ENCODE measurements around the gene MRPL18. TPM values are rescaled to one million over a fixed set of nuclear protein-coding genes. Genes with fewer than 3 reads are reported as not detected.

The MRPL18 gene
- total and polyA plus RNA-seq, 5 donors, result 56.7 to 107 (median 64.9) TPM

DNA sequence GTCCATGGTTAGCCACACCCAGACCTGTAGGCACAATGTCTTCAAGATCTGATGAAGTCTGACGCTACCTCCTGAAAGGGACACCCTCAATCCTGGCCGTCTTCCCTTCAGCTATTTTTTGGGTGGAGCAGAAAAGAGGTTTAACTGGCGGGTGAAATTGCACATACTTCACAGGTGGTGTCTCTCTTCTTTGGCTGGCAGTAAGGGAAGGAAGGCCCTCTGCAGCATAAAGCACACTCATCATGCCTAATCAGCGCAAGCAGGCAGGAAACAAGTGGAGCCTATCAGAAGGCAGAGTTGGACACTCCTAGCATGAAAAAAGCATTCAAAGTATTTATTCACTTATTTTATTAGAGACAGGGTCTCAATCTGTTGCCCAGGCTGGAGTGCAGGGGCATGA lies 42.7 kb downstream of the MRPL18 start:
- no peaks in the 10 kb centered on the region for H3K27me3 ChIP-seq (ENCODE audit: control insufficient read depth, insufficient read depth)
- no peak overlapping the region for H3K27ac ChIP-seq (ENCODE audit: low read length)
- H3K4me1 ChIP-seq (ENCODE audit: control insufficient read depth, insufficient read depth, low read length), result no peaks in the 10 kb centered on the region
- H3K4me3 ChIP-seq (ENCODE audit: low read length), result no peak overlapping the region
- DNase-seq (no peak), ATAC-seq (no peak)
- intact Hi-C loops (cut with DNase I), result no loop called here
- no peaks in the 10 kb centered on the region for H3K9me3 ChIP-seq (ENCODE audit: control insufficient read depth, low read length)
- 74% methylated on average over 4 of the region's 4 CpGs for WGBS

DNA sequence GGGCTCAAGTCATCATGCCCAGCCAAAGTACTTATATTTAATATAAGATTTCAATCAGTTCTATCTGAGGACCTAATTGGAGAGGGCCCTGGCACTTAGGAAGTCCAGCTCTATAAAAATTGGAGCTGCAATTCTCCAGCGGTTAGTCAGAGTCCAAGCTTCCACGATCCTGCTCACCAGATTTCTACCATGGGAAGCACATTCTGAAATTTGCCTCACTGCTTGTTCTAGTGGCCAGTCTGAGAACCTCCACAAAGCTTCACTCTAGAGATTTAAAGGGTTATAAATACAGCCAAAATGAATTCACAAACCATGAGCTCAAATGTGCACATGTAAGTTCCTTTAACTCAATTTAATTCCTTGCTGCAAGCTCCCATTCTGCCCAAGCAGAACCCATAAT lies 43.3 kb downstream of the MRPL18 start:
- intact Hi-C loops (cut with DNase I), result no loop called here
- ATAC-seq, result no peak

DNA sequence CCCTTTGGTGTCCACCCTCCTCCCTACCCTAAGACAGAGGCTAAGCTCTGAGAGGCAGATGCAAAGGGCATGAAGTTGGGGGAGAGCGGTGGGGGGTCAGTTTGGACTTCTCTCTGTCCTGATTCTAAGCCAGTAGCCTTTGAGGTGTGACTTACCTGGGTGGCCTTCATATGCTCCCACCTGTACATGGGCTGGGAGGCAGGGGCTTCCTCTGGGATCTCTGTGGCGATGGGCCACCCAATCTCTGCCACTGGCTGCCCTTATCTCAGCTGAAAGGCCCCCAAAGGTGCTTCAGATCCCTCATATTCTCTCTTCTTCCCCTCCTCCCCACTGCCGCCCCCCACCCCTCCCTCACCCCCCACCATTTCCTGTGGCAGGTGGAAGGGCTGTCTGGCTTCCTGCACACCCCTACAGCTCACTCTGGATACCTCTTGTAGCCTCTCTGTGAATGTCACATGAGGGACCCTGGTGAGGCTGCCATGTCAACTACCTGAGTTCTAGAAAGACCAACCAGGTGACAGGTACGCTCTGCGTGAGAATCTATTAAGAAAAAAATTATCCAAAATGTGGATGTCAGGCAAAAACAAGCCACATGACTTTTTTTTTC lies 43.8 kb downstream of the MRPL18 start:
- Histone ChIP-seq H3K9me3 (ENCODE audit: control insufficient read depth, low read length) (no peaks in the 10 kb centered on the region), H3K4me3 (ENCODE audit: low read length) (no peak overlapping the region), H3K27me3 (ENCODE audit: control insufficient read depth, insufficient read depth) (no peaks in the 10 kb centered on the region), H3K27ac (ENCODE audit: low read length) (no peak overlapping the region), H3K4me1 (ENCODE audit: control insufficient read depth, insufficient read depth, low read length) (no peaks in the 10 kb centered on the region)
- DNase-seq (no peak), ATAC-seq (no peak)
- intact Hi-C loops (cut with DNase I), result no loop called here
- WGBS, result 92% methylated on average over 5 of the region's 5 CpGs

More for the DNA sequence above, 43.3 kb downstream of the MRPL18 start:
- Histone ChIP-seq H3K4me1 (ENCODE audit: control insufficient read depth, insufficient read depth, low read length) (no peaks in the 10 kb centered on the region), H3K4me3 (ENCODE audit: low read length) (no peak overlapping the region), H3K27ac (ENCODE audit: low read length) (no peak overlapping the region), H3K27me3 (ENCODE audit: control insufficient read depth, insufficient read depth) (no peaks in the 10 kb centered on the region), H3K9me3 (ENCODE audit: control insufficient read depth, low read length) (no peaks in the 10 kb centered on the region)
- 67% methylated on average over 2 of the region's 2 CpGs for WGBS
- DNase-seq, result no peak

GRCh38 chr6:159836718-159837490 lies 46.6 kb downstream of the MRPL18 start:
- ATAC-seq, result peak; percentile 63 to 64
- DNase-seq, result peak; percentile 51 to 83 (median 59)
- Histone ChIP-seq H3K4me3 (ENCODE audit: low read length) (peak overlapping the region; percentile 40), H3K4me1 (ENCODE audit: control insufficient read depth, insufficient read depth, low read length) (no peaks in the 10 kb centered on the region), H3K9me3 (ENCODE audit: control insufficient read depth, low read length) (no peaks in the 10 kb centered on the region), H3K27ac (ENCODE audit: low read length) (peak overlapping the region; percentile 75), H3K27me3 (ENCODE audit: control insufficient read depth, insufficient read depth) (no peaks in the 10 kb centered on the region)
- WGBS, result 58% methylated on average over 29 of the region's 29 CpGs
- intact Hi-C loops (cut with DNase I), result no loop called here

GRCh38 chr6:159837511-159837910 lies 47.2 kb downstream of the MRPL18 start:
- H3K27me3 ChIP-seq (ENCODE audit: control insufficient read depth, insufficient read depth), result no peaks in the 10 kb centered on the region
- no peak overlapping the region for H3K27ac ChIP-seq (ENCODE audit: low read length)
- no peak overlapping the region for H3K4me3 ChIP-seq (ENCODE audit: low read length)
- H3K9me3 ChIP-seq (ENCODE audit: control insufficient read depth, low read length), result no peaks in the 10 kb centered on the region
- ATAC-seq, result no peak
- no peaks in the 10 kb centered on the region for H3K4me1 ChIP-seq (ENCODE audit: control insufficient read depth, insufficient read depth, low read length)
- 75% methylated on average over 8 of the region's 8 CpGs for WGBS
- no peak for DNase-seq
- intact Hi-C loops (cut with DNase I), result no loop called here

DNA sequence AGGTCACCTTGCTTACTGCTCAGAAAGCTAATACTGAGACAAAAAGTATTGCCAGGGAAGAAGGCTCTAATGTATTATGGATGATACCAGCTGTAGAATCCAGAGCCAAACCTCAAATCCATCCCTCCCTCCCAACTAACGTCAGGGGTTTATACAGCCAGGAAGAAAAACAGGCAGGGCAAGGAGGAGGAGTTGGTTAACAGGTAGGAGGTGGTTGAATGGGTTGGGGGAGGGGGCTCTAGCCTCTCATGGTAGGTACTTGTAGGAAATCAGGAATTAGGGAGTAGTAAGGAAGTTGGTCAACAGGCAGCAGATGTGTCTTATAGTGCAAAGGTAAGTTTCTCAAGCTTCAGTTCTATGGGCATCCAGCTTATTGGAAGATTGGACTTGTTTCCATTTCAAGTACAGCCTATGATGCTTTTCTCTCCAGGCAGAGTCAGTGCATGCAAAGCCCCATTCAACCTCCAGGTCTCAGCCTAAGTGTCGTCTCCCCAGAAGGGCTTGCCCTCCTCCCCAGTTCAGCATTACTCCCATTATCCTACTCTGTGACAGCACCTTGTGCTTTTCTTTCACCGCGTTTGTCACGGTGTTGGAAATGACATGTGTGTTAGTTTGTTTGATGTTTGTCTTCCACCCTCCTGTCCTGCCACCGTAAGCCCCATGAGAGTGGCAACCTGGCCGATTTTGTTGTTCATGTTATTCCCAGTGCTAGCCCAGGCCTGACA lies 47.9 kb downstream of the MRPL18 start:
- DNase-seq (no peak), ATAC-seq (no peak)
- no peak overlapping the region for H3K4me3 ChIP-seq (ENCODE audit: low read length)
- 86% methylated on average over 7 of the region's 7 CpGs for WGBS
- no peak overlapping the region for H3K27ac ChIP-seq (ENCODE audit: low read length)
- intact Hi-C loops (cut with DNase I), result no loop called here
- H3K9me3 ChIP-seq (ENCODE audit: control insufficient read depth, low read length), result no peaks in the 10 kb centered on the region
- no peaks in the 10 kb centered on the region for H3K4me1 ChIP-seq (ENCODE audit: control insufficient read depth, insufficient read depth, low read length)
- no peaks in the 10 kb centered on the region for H3K27me3 ChIP-seq (ENCODE audit: control insufficient read depth, insufficient read depth)

- no peak overlapping the region for H3K4me3 ChIP-seq (ENCODE audit: low read length)
- no peaks in the 10 kb centered on the region for H3K4me1 ChIP-seq (ENCODE audit: control insufficient read depth, insufficient read depth, low read length)
- intact Hi-C loops (cut with DNase I), result no loop called here
- ATAC-seq, result no peak
- no peaks in the 10 kb centered on the region for H3K27me3 ChIP-seq (ENCODE audit: control insufficient read depth, insufficient read depth)
- no peak for DNase-seq
- 77% methylated on average over 4 of the region's 4 CpGs for WGBS
- H3K27ac ChIP-seq (ENCODE audit: low read length), result no peak overlapping the region
- no peaks in the 10 kb centered on the region for H3K9me3 ChIP-seq (ENCODE audit: control insufficient read depth, low read length)
These were observed 51.8 kb downstream of the MRPL18 start for GRCh38 chr6:159842035-159842434.

- peak in 1 of 2 donors; percentile 16 for ATAC-seq
- H3K27ac ChIP-seq (ENCODE audit: low read length), result no peak overlapping the region
- 77% methylated on average over 13 of the region's 13 CpGs for WGBS
These were observed 54.7 kb downstream of the MRPL18 start for GRCh38 chr6:159844737-159845645.

More at GRCh38 chr6:159844737-159845645, 54.7 kb downstream of the MRPL18 start:
- H3K27me3 ChIP-seq (ENCODE audit: control insufficient read depth, insufficient read depth), result no peaks in the 10 kb centered on the region
- no peak for DNase-seq
- no peaks in the 10 kb centered on the region for H3K9me3 ChIP-seq (ENCODE audit: control insufficient read depth, low read length)
- H3K4me3 ChIP-seq (ENCODE audit: low read length), result no peak overlapping the region
- intact Hi-C loops (cut with DNase I), result no loop called here
- no peaks in the 10 kb centered on the region for H3K4me1 ChIP-seq (ENCODE audit: control insufficient read depth, insufficient read depth, low read length)
